Activated T-helper 1 cell treated with Interleukin-2 at 50 U/mL for 16 hours (primary cell): Measurements from ENCODE around the gene INKA2.

Source experiments
- DNase-seq: peaks from one replicate; pipeline ENCODE4 v3.0.0-alpha.2; 2020; ENCODE audit warnings: low read depth

The INKA2 gene

DNA sequence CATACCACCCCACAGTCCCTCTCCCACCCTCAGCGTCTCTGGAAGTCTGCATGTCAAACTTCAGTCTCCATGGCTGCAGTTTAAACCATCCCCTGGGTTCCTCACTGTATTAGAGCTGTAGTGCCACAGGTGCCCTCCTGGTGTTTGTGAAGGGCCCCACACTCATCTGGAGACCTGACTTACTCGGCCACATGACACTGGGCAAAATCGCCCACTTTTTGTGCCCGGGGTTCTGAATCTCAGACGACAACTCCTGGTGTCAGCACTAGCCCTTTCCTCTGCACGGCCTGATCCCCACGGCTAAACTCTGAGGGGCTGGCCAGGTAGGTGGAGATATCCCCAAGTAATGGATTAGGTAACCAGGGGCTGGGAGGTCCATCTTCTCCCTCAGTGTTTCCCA is 6.5 kb downstream of the INKA2 start:
- DNase-seq: no peak

DNA sequence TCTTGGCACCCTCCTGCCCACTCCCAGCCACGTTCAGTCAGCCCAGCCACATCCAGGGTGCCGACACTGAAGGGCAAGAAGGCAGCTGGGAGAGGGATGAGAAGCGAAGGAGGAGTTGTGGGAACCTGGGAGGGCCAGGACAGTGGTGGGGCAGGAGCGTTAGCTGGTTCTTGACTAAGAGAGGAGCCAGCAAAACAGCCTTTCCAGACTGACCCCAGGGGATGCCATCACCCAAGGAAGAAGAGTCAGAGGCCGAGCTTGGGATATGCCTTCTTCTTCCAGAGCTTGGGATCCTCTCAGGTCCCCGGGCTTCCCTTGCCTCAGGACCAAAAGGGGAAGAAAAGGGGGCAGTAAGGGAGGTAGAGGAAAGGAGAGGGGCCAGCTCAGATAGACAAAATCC is 7.2 kb downstream of the INKA2 start:
- no peak for DNase-seq

DNA sequence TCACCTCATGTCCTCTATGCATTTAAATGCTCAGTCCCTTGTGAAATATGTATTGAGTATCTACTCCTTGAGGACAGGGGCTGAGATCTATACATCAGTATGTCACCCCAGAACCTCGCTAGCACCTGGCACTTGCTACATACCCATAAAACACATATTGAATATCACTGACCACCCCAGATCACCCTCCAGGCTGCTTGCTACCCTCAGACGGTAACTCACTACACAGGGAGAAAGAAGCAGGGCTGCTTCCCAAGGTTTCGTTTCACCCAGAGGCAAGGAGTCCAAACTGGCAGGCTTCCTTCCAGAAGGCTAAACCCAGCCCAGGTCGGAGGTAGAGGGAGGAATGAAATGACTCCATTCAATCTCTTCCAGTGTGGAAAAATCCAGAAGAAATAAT is 8.5 kb downstream of the INKA2 start:
- no peak for DNase-seq

DNA sequence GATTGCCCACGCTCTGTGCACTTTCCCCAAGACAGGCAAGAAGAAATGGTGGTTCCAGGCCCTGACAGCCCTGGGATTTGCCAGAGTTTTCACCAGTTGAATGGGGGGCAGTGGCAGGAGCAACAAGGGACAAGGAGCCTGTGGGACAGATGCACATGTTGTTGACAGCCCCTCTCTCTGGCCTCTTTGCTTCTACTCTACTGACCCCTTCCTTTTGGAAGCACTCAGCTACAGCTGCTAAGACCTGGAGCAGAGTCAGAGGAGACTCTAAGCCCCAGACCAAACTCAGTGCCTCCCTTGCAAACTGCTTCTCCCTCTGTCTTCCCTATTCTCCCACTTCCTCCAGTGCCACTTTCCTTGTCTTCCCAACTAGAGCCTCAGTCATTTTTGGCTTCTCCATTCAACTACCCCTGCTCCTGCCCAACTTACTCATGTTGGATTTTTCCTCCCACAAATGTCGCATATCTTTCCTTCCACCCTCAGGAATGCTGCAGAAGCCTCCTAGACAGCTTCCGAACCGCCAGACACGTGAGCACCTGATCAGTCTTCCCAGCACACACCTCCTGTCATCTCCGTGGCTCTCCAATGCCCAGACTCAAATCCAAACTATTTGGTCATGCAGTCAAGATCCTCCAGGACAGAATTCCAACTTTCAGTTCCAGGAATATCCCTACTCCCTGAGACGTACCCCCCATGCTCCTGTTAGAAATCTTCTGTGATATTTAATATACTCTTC is 9.1 kb downstream of the INKA2 start:
- DNase-seq: no peak

DNA sequence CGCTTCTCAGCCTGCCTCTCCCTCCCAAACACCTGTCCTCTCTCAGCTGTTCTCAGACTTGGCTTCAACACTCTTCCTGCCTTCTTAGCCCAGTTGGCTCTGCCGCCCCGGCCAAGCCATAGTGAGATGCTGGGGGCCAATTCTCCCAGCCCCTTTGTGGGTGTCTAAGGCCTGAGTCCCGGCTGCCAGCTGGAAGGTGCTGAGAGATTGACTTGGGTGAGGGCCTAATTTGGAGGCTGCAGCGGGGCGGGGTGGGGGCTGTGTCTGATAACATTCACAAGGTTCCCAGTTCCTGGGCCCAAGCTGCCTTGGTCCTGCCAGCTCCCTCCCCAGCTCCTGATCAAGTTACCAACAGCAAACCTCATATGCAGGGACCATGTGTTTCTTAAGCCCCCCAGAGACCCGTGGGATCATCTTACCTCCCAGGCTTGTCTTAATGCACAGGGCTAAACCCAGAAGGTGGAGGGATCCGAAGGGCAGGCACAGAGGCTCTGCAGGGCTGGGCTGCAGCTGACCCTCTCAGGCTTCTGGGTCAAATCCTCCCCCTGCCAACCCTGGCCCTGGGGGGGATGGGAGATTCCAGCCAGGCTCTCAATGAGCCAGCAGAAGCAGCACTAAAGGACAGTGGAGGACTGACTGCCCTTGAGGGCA is 9.8 kb downstream of the INKA2 start:
- DNase-seq: no peak

DNA sequence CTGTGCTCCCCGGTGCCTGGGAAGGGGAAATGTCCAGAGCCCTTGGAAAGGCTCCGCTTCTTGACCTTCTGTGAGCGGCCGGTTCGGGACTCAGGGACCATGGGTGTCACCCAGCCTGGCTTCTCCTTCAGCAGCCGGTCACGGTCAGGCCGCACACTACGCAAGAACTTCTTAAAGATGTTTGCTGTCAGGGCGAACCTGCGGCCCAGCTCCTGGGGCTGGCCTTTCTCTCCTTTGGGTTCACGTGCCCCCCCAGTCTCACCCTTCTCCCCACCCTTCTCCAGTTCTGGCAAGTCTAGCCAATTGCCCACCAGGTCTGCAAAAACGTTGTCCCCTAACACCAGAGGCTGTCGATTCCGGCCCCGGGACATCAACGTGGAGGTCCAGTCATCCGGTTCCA is 12.1 kb downstream of the INKA2 start:
- no peak for DNase-seq

DNA sequence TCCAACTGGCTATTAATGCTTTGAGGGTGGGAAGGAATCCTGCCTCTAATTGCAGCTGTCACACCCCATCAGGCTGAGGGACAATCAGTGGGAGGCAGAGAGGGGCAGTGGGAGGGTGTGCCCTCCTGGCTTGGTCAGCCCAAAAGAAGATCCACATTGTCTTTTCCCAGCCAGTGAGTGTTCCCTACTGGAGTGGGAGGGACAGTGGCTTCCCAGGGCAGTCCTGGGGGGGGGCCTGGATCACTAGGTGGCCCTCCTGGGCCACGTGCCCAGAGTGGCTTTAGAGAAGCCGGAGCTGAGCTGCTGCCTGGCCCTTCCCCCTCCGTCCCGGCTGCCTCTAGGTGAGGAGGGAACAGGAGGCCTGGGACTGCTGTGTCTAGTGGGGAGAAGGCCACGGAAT is 14.0 kb downstream of the INKA2 start:
- DNase-seq: no peak

DNA sequence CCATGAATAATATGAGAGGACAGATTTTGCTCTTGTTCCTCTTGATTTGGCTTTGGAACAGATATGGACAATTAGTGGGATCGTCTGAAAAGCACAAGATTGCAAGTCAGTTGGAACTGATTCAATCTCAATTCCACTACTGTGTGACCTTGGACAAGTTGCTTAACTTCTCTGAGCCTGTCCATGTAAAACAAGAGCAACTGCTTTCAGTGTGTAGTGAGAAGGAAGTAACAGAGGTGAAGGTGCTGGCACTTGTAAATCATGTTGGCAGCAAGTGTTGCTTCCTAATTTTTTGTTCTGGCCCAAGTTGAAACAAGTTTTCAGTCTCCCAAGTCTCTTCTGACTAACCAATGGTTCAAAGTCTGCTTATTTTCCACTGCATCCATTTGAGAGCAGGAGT is 15.3 kb downstream of the INKA2 start:
- no peak for DNase-seq

DNA sequence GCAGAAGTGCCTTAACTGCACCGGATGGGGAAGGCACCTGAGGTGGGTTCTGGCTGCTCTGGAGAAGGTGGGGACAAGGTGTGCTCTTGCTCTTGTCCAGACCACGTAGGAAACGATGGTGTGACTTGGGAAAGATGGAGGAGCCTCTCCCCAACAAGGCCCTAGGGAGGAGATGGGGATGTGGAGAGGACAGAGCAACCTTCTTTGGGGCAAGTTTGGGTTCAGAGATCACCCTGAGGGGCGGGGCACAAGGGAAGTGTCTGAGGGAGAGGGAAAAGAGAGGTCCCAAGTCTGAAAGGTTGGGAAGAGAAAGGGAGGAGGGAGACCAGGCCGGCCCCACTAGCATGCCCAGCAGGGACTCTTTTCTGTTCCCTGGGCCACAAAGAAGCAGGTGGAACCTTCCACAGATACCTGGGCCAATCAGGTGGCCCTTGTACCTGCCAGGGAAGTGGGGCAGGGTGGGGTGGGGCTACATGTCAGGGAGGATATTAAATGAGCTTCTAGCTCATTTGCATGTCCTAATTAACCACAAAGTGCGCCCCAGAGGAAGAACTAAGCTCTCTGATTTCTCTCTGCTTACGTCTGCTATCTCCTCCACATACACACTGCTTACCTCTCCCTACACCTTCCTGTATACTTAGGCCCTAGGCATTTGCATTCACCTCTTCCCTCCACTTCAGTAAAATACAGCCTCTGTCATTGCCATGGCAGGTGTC is 15.9 kb downstream of the INKA2 start:
- no peak for DNase-seq

DNA sequence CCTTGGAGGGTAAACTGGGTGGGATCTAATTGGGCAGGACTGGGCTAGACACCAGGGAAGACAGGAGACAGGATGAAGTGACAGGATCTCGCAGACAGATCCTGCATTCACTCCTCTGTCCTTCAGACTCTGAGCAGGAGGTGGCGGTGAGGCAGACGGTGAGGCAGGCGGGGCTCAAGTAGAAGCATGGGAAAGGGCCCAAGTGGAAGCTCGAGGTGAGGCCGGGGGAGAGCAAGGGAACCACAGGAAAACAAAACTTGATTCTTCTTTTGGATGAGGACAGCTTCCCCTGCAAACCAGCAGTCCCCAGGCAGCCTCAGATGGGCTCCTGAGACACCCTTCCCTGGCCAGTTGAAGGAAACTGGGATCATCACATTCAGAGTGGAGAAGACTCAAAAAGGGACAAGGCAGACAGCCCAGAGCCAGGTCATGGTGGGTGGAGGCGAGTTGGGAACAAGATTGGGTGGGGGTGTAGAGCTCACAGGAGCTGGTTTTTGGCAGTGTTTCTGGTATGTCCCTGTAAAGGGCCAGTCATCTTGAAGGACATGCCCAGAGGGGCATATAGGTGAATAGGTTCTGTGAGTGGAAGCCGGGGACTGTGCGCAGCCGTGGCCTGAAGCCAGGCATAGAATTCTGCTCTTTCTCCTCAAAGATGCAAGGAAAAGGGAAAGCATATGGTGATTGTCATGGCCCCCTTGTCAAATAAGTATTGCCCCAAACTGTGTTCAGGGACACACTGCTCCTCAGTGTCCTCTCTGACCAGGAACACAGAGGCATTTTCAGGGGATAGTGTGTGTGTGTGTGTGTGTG is 18.0 kb downstream of the INKA2 start:
- no peak for DNase-seq

DNA sequence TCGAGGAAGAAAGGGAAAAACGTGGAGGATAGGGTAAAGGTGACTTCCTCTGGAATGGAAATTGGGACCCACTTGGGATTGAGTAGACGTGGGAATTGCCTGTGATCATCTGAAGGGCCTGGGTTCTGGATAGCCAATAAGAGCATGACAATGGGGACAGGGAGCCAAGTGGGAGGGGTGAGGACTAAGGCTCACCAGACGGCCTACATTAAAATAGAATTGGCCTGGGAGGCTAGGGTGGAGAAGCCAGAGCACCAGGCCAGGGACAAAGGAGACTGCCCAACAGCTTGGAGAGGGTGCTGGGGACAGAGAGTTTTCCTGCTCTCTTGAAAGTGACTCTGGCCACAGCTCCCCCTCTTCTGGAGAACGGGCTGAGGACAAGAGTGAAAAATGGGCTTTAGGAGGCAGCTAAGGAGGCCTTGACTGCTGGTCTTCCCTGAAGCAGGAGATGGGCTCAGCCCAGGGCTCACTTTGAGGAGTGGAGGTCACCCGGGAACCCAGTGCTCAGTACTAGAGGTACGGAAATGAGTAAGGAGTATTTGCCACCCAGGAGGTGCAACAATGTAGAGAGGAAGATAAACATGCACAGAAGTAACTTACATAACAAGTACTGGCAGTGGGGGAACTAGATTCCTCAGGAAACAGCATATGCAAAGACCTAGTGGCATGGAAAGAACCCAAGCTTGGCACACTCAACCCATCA is 18.8 kb downstream of the INKA2 start:
- DNase-seq: no peak

DNA sequence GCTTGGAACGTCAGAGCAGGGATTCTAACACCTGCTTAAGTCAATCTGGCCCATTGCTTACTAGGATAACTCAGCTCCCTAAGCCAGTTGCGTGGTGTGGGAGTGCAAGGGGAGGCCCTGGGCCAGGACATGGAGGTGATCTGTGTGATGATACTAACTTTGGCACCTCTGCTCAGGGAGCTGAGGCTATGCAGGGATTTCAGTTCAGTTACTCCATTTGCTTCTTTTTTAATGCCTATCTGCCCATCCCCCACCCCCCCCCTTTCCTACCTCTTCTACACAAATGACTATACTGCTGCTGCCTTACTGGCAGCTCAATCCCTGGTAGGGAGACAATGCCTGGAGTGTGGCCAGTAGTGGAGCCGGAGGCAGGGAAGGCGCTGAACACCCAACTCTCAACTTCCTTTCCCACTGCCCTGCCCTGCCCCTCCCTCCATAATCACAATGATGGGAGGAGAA is 19.5 kb downstream of the INKA2 start:
- DNase-seq: no peak

DNA sequence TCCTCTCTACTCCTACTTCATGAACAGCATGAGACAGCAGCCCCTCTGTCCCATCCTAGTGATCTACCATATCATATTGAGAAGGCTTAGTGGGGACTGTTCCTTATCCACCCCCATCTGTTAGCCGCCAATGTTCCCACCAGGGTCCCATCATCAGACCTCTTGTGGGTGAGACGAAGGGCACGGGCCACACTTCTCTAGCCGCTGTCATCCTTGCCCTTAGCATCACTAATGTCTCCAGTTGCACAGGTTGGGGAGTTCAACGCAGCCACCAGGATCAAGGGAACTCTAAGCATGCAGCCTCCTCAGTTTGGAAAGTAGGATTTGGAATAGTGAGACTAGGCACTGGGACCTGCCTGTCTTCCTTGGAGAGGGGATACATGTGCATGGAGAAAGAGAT is 20.1 kb downstream of the INKA2 start:
- DNase-seq: no peak

DNA sequence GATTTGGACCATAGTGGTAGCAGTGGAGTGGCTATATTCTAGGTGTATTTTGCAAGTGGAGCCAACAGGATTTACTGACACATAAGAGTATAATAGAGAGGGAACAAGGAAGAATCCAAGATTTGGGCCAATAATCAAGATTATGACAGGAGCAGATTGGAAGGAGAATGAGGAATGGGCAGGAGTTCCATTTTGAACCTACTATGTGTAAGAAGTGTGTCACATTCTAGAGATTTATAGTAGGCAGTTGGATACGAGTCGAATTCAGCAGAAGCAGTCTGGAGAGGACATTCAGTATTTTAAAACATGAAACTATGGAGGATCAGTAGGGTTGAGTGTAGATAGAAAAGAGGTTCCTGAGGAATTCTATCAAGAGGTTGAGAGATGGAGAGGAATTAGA is 21.7 kb downstream of the INKA2 start:
- no peak for DNase-seq

DNA sequence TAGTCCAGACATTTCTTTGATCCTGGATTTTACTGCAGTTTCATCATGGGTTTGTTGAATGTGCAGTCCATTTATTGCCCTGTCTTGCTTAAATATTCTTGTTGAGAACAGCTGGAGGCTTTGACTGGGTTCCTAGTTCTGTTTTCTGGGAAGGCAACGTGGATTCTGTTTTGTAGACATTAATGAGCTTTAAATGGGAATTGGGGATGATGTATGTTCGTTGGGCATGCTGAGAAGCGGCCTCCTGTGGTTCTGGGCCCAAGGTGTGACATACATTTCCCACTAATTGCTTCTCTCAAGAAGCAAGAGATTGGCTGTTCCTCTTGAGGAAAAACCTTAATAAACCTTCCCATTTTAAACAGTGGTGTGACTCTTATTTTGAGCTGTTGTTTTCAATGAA is 22.9 kb downstream of the INKA2 start:
- DNase-seq: no peak

DNA sequence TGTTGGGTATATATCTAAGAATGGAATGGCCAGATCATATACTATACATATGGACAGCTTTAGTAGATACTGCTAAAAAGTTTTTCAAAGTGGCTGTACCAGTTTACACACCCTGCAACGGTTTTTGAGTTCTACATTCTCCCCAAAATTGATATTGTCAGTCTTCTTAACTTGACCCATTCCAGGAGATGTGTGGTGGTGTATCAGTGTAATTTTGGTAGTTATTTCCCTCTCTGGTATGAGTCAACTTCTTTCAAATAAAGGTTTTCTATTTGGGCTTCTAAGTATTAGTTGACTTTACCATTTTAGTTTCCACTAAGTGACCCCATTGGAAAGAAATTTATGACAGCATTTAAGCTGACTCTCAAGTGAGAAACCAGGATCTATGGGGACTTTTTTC is 29.2 kb downstream of the INKA2 start:
- DNase-seq: no peak

DNA sequence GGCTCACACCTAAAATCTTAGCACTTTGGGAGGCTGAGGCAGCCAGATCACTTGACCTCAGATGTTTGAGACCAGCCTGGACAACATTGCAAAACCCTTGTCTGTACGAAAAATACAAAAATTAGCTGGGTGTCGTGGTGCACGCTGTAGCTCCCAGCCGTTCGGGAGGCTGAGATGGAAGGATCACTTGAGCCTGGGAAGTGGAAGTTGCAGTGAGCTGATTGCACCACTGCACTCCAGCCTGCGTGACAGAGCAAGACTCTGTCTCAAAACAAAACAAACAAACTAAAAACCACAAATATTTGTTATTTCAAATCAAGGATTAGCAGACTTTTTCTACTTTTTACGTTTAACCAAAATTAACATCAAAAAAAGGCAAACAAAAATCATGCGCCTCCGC is 31.3 kb downstream of the INKA2 start:
- no peak for DNase-seq

DNA sequence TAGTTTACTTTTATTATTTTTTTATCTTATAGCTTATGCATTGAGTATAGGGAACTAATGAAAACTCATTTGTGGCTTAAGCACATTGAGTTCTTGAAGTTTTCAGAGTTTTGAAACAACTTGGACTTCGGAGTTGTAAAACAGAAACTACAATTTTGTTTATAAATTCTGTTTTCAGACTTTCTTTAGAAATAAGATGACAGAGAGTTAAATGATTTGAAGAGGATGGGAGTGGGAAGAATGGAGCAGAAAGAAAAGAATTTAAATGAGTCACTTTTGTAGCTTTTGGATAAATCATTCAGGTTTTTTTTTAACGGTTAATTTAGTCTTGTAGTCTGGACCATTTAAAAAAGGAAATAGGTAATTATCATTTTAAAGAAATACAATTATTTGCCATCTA is 32.3 kb downstream of the INKA2 start:
- DNase-seq: no peak

DNA sequence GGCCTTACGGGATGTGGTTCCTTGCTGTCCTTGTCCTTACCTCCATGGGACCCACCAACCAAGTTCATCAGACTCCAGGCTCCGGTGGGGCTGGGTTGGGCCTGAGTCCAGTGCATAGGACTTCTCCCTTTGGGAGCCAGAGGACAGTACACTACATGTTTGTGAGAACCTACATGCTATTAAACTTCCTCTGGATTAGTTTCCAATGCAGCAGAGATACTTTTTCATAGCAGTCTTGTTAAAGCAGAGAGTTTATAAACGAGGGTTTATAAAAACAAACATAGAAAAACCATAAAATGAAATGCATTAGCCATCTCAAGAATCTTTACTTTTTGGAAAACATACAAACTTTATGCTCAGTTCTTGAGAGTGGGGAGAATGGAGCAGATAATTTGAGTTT is 33.4 kb downstream of the INKA2 start:
- no peak for DNase-seq

DNA sequence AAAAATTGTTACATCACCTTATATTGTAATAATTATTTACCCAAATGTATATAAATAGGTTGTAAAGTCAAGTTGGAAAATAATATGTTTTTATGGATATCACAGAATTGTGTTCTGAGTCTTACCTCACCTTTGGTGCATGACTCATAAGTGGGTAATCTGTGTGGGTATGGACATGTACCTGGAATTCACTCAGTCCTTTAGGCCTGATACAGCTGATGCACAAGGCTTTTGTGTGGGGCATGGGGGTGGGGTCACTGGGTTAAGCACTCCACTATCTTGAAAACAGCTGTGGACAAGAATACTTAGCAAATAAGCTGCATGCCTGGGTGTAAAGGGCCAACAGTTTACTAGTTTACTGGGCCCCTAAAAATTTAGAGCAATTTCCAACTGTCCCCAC is 34.4 kb downstream of the INKA2 start:
- DNase-seq: no peak

DNA sequence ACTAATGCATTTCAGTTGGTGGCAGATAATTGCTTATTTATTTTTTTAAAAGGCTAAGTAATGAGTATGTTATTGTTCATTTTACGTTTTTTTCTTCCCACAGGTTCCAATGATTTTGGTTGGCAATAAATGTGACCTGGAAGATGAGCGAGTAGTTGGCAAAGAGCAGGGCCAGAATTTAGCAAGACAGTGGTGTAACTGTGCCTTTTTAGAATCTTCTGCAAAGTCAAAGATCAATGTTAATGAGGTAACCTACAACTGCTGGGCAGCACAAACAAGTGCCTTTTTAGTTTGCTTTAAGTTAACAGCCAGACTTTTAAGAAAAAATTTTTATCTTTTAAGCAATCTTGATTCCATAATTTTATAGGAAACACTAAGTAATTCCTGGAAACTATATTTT is 35.0 kb downstream of the INKA2 start:
- no peak for DNase-seq

DNA sequence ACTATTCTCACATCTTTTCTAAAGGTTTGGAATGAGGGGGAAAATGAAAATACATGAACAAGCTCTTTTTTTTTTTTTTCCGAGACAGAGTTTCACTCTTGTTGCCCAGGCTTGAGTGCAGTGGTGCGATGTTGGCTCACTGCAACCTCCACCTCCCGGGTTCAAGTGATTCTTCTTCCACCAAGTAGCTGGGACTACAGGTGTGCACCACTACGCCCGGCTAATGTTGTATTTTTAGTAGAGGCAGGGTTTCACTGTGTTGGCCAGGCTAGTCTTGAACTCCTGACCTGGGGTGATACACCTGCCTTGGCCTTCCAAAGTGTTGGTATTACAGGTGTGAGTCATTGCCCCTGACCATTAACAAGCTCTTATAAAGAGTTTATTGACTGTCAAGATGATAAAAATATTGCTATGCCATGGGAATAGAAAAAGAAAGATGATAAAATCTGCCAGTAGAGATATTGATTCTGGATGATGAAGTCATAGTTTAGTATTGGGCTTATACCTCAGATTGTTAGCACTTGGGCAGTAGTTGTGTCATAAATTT is 36.6 kb downstream of the INKA2 start:
- DNase-seq: no peak
